Transverse colon (tissue), 4 donors: ENCODE data around the gene GUCY2F. TPM values are rescaled to one million over a fixed set of nuclear protein-coding genes. Genes with fewer than 3 reads are reported as not detected.

Experiments
- DNase-seq: peaks from one replicate; pipeline ENCODE4 v3.0.0-alpha.2; 2019
- H3K27ac ChIP-seq, 4 donors: fragments of 200-600 bp; sonication (generic); 2 replicates each; pipeline ENCODE4 v1.5.1; 2016 to 2018; ENCODE audit warnings: inconsistent platforms in 4 of 4
- H3K27me3 ChIP-seq: fragments of 200-600 bp; sonication (generic); 2 replicates; pipeline ENCODE4 v1.5.1; 2017; ENCODE audit warnings: inconsistent platforms
- H3K36me3 ChIP-seq, 4 donors: fragments of 200-600 bp; sonication (generic); 2 replicates each; pipeline ENCODE4 v1.5.1; 2017 to 2019; ENCODE audit warnings: inconsistent platforms in 4 of 4
- H3K4me1 ChIP-seq, 4 donors: fragments of 200-600 bp; sonication (generic); 2 replicates each; pipeline ENCODE4 v1.5.1; 2017 to 2020; ENCODE audit warnings: inconsistent platforms in 4 of 4
- H3K4me3 ChIP-seq, 4 donors: fragments of 200-600 bp; sonication (generic); 1 replicate in 1 of 4; 2 replicates in 3 of 4; pipeline versions ENCODE4 v1.5.1 to v1.6.1; 2017 to 2019; ENCODE audit warnings: inconsistent platforms in 4 of 4
- H3K9me3 ChIP-seq, 2 donors: fragments of 200-600 bp; sonication (generic); 2 replicates each; pipeline ENCODE4 v1.5.1; 2017 to 2019; ENCODE audit warnings: inconsistent platforms in 2 of 2
- EP300 ChIP-seq: sonication (generic); formaldehyde crosslinking; IDR thresholded peaks from one replicate; pipeline ENCODE4 v1.6.1; 2017; ENCODE audit warnings: antibody characterized with exemption, low read depth
- POLR2A ChIP-seq: fragments of 450-650 bp; IDR thresholded peaks from one replicate; pipeline ENCODE4 v1.6.1; 2016; ENCODE audit warnings: antibody characterized with exemption, mild to moderate bottlenecking, moderate library complexity
- POLR2AphosphoS5 ChIP-seq, 3 donors: sonication (generic); formaldehyde crosslinking; IDR thresholded peaks; one replicate each; pipeline ENCODE4 v1.6.1; 2016; ENCODE audit warnings: antibody characterized with exemption in 3 of 3
- WGBS, 2 donors: methylation state at CpG; one replicate each; pipeline ENCODE4 v1.1.5; 2018; ENCODE audit warnings: low coverage in 1 of 2; 5-methylcytosine and 5-hydroxymethylcytosine counted together
- in situ Hi-C, 4 donors: fragments of 200-750 bp; cut with MboI; loops; one replicate each; pipeline versions ENCODE4 v1.15.0 to v1.15.1; 2017; ENCODE audit warnings: low sequenced_read_pairs in 3 of 4, low pct_ligation_motif_present in 1 of 4, low pct_unique_long_range_greater_than_20kb in 1 of 4
- intact Hi-C: fragments of 100-400 bp; cut with DNase I; formaldehyde crosslinking; loops from one replicate; pipeline ENCODE4 v1.15.1; 2023; ENCODE audit warnings: low total_unique reads
- total RNA-seq, 4 donors: library from RNA; depleted of rRNA; stranded (reverse); fragments of >200 nt; gene quantifications; one replicate each; pipeline ENCODE4 v1.1.0, GENCODE V29; 2016
- TF ChIP-seq, protein P1 (sequence below), 5 experiments: fragments of 200-600 bp in 3 of 5; fragments of 450-650 bp in 2 of 5; sonication (generic) in 3 of 5; IDR thresholded peaks; 1 replicate in 2 of 5; 2 replicates in 3 of 5; pipeline ENCODE4 v1.5.1; 2016 to 2017; ENCODE audit warnings: antibody characterized with exemption in 5 of 5, inconsistent platforms in 3 of 5, mild to moderate bottlenecking in 2 of 5, moderate library complexity in 1 of 5

The GUCY2F gene
- total RNA-seq, 4 donors from 2014 or later = not detected

DNA sequence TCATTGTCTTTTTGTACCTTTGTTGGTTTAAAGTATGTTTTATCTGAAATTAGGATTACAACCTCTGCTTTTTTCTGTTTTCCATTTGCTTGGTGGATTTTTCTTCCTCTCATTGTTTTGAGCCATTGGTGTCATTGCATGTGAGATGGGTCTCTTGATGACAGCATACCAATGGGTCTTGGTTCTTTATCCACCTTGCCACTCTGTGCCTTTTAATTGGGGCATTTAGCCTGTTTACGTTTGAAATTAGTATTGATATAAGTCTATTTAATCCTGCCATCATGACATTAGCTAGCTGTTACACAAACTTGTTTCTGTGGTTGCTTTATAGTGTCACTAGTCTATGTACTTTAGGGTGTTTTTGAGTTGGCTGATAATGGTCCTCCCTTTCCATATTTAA is 145.7 kb downstream of the GUCY2F start:
- Histone ChIP-seq H3K27me3 (no peaks in the 10 kb centered on the region), H3K27ac (no peak overlapping the region), H3K4me1 (no peaks in the 10 kb centered on the region), H3K9me3 (no peaks in the 10 kb centered on the region), H3K4me3 (no peak overlapping the region), H3K36me3 (no peaks in the 10 kb centered on the region)
- intact Hi-C loops (no loop called here), in situ Hi-C loops (no loop called here)
- no peak for TF ChIP-seq POLR2A
- TF ChIP-seq, protein P1, sequence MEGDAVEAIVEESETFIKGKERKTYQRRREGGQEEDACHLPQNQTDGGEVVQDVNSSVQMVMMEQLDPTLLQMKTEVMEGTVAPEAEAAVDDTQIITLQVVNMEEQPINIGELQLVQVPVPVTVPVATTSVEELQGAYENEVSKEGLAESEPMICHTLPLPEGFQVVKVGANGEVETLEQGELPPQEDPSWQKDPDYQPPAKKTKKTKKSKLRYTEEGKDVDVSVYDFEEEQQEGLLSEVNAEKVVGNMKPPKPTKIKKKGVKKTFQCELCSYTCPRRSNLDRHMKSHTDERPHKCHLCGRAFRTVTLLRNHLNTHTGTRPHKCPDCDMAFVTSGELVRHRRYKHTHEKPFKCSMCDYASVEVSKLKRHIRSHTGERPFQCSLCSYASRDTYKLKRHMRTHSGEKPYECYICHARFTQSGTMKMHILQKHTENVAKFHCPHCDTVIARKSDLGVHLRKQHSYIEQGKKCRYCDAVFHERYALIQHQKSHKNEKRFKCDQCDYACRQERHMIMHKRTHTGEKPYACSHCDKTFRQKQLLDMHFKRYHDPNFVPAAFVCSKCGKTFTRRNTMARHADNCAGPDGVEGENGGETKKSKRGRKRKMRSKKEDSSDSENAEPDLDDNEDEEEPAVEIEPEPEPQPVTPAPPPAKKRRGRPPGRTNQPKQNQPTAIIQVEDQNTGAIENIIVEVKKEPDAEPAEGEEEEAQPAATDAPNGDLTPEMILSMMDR (IDR thresholded peaks at IDR 0.05) = no peak
- TF ChIP-seq EP300 = no peak
- TF ChIP-seq POLR2AphosphoS5 (IDR thresholded peaks at IDR 0.05) = no peak
- DNase-seq = no peak
- WGBS, 2 donors = 77 to 80% methylated on average over 1 of the region's 1 CpG

DNA sequence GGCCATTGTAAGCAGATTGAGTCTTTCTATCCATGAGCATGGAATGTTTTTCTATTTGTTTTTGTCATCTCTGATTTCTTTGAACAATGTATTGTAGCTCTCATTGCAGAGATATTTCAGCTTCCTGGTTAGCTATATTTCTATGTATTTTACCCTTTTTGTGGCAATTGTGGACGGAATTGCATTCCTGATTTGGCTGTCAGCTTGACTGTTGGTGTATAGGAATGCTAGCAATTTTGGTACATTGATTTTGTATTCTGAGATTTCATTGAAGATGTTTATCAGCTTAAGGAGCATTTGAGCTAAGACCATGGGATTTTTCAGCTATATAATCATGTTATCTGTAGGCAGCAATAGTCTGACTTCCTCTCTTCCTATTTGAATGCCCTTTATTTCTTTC is 154.6 kb downstream of the GUCY2F start:
- 33% methylated on average over 1 of the region's 1 CpG; no CpG with 5 or more reads in 1 of the 2 donors for WGBS, 2 donors
- Histone ChIP-seq H3K27ac (no peak overlapping the region), H3K4me3 (no peak overlapping the region), H3K36me3 (no peaks in the 10 kb centered on the region), H3K9me3 (no peaks in the 10 kb centered on the region), H3K4me1 (no peaks in the 10 kb centered on the region), H3K27me3 (no peaks in the 10 kb centered on the region)
- TF ChIP-seq POLR2A (no peak), POLR2AphosphoS5 (IDR thresholded peaks at IDR 0.05) (no peak), EP300 (no peak)
- TF ChIP-seq, protein P1 (IDR thresholded peaks at IDR 0.05) = no peak
- DNase-seq = no peak
- intact Hi-C loops (loop anchor here (1.0 kb wide), 1 partner anchor 15 kb away; no protein-coding TSS in a partner anchor), in situ Hi-C loops (no loop called here)

Other genes with a start within 250 kb of the GUCY2F start
- gene NXT2, start 54.8 kb upstream of the GUCY2F start, total RNA-seq = 10 to 100 TPM in 1 of 4 donors, 1 to 10 TPM in 2, not detected in 1; 5.2 to 13.5 (median 8.9) TPM
- not detected for gene KCNE5, start 143.1 kb upstream of the GUCY2F start, total RNA-seq